Stomach (tissue), 9 donors: ENCODE results near the gene NINJ2. TPM values are rescaled to one million over a fixed set of nuclear protein-coding genes. Genes with fewer than 3 reads are reported as not detected.
"Not testable (repeated sequence)": the region's sequence is repeated elsewhere in the genome, so short reads cannot be mapped to it uniquely, and the experiment has no call there.

Experiments
- DNase-seq, 2 donors: peaks; one replicate each; pipeline versions ENCODE4 v3.0.0 to v3.0.0-alpha.2; 2013 to 2019
- H3K27ac ChIP-seq, 5 donors: fragments of 200-600 bp in 4 of 5; sonication (generic) in 4 of 5; one replicate each; pipeline ENCODE4 v1.5.1; 2013 to 2019; ENCODE audit warnings: mild to moderate bottlenecking in 1 of 5, moderate library complexity in 1 of 5
- H3K27me3 ChIP-seq, 3 donors: fragments of 200-600 bp; sonication (generic); one replicate each; pipeline ENCODE4 v1.5.1; 2017 to 2019; ENCODE audit warnings: mixed run types in 1 of 3
- H3K36me3 ChIP-seq, 4 donors: fragments of 200-600 bp; sonication (generic); 1 replicate in 3 of 4; 2 replicates in 1 of 4; pipeline ENCODE4 v1.5.1; 2016 to 2019
- H3K4me1 ChIP-seq, 4 donors: fragments of 200-600 bp; sonication (generic); one replicate each; pipeline ENCODE4 v1.5.1; 2016 to 2019
- H3K4me3 ChIP-seq, 4 donors: fragments of 200-600 bp; sonication (generic) in 3 of 4; one replicate each; pipeline ENCODE4 v1.5.1; 2016 to 2019; ENCODE audit warnings: mild to moderate bottlenecking in 1 of 4
- H3K9me3 ChIP-seq, 4 donors: fragments of 200-600 bp; sonication (generic); one replicate each; pipeline ENCODE4 v1.5.1; 2016 to 2019
- EP300 ChIP-seq: sonication (generic); formaldehyde crosslinking; IDR thresholded peaks from one replicate; pipeline ENCODE4 v1.6.1; 2017; ENCODE audit warnings: antibody characterized with exemption
- POLR2A ChIP-seq, 4 donors: fragments of 450-650 bp; IDR thresholded peaks; one replicate each; pipeline ENCODE4 v1.6.1; 2016; ENCODE audit warnings: antibody characterized with exemption in 4 of 4, control low read depth in 2 of 4, mild to moderate bottlenecking in 1 of 4, moderate library complexity in 1 of 4
- POLR2AphosphoS5 ChIP-seq, 3 donors: sonication (generic); formaldehyde crosslinking; IDR thresholded peaks; one replicate each; pipeline ENCODE4 v1.6.1; 2016; ENCODE audit warnings: antibody characterized with exemption in 3 of 3
- WGBS, 5 donors: extraction: QIAGEN DNeasy Blood & Tissue Kit in 3 of 5; methylation state at CpG; one replicate each; pipeline versions ENCODE4 v1.1.5 to v1.1.7; 2013 to 2018; 5-methylcytosine and 5-hydroxymethylcytosine counted together
- intact Hi-C: fragments of 100-400 bp; cut with DNase I; formaldehyde crosslinking; loops from one replicate; pipeline ENCODE4 v1.15.1; 2023; ENCODE audit warnings: low total_unique reads
- polyA plus RNA-seq, 3 donors: library from polyadenylated mRNA; stranded (reverse); fragments of 200-250 nt; gene quantifications; one replicate each; pipeline ENCODE4 v1.2.3, GENCODE V29; 2013
- total RNA-seq, 5 donors: library from RNA; depleted of rRNA; stranded (reverse); fragments of >200 nt; gene quantifications; one replicate each; pipeline versions ENCODE4 v1.1.0 to v1.2.3, GENCODE V29; 2014 to 2016
- TF ChIP-seq, protein P1 (sequence below), 7 experiments: fragments of 450-650 bp in 4 of 7; fragments of 200-600 bp in 3 of 7; sonication (generic) in 3 of 7; IDR thresholded peaks; one replicate each; pipeline ENCODE4 v1.5.1; 2016 to 2019; ENCODE audit warnings: antibody characterized with exemption in 7 of 7, control low read depth in 2 of 7, mild to moderate bottlenecking in 1 of 7
- donor health status: healthy with polysubstance abuse.
- donor health status: Bipolar disorder and iron deficiency.
- donor health status: healthy.

The NINJ2 gene
- total and polyA plus RNA-seq, 8 donors, result 2.0 to 26.2 (median 5.0) TPM; not detected in 3

DNA sequence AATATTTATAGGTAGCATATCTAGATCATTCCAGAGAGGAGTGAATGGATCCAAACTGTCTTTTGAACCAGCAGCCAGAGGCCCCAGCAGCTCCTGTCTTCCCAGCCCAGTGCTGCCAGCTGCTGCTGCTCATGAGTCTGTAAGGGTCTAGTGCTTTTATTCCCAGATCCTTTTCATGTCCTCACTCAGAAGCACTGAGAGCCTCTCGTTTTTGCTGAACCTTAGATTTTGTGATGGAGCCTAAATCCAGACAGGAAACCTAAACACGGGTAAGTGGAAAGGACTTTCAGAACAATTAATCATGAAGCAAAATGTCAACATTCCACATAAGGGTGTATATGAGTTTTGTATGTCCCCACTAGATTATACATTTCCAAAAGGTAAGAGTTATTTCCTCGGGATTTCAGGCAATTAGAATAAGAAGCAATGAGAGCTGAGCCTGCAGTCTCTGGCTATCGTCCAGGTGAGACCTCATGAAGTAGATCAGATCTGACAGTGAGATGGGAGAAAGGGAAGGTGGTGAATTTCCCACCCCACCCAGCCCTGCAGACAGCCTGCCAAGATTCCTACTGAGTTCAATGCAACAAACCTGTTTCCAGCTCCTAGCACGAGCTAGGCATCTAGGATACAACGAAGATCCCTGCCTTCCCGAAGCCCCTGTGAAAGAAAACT is 84.4 kb downstream of the NINJ2 start:
- no peak overlapping the region for H3K27ac ChIP-seq
- peaks cover 4 to 38% (median 25%) of the 10 kb centered on the region in 4 donors for H3K4me1 ChIP-seq
- intact Hi-C loops, result loop anchor here (10.0 kb wide), 2 partner anchors 56 to 236 kb away; no protein-coding TSS in a partner anchor
- 28 to 49% (median 44%) methylated on average over 7 of the region's 7 CpGs for WGBS, 5 donors
- H3K27me3 ChIP-seq, result no peaks in the 10 kb centered on the region
- DNase-seq, result no peak
- no peaks in the 10 kb centered on the region for H3K9me3 ChIP-seq
- TF ChIP-seq POLR2A (IDR thresholded peaks at IDR 0.05), result no peak
- TF ChIP-seq, protein P1, sequence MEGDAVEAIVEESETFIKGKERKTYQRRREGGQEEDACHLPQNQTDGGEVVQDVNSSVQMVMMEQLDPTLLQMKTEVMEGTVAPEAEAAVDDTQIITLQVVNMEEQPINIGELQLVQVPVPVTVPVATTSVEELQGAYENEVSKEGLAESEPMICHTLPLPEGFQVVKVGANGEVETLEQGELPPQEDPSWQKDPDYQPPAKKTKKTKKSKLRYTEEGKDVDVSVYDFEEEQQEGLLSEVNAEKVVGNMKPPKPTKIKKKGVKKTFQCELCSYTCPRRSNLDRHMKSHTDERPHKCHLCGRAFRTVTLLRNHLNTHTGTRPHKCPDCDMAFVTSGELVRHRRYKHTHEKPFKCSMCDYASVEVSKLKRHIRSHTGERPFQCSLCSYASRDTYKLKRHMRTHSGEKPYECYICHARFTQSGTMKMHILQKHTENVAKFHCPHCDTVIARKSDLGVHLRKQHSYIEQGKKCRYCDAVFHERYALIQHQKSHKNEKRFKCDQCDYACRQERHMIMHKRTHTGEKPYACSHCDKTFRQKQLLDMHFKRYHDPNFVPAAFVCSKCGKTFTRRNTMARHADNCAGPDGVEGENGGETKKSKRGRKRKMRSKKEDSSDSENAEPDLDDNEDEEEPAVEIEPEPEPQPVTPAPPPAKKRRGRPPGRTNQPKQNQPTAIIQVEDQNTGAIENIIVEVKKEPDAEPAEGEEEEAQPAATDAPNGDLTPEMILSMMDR (IDR thresholded peaks at IDR 0.05), result no peak
- TF ChIP-seq EP300, result no peak
- TF ChIP-seq POLR2AphosphoS5 (IDR thresholded peaks at IDR 0.05), result no peak
- H3K36me3 ChIP-seq, result no peaks in the 10 kb centered on the region
- H3K4me3 ChIP-seq, result no peak overlapping the region

DNA sequence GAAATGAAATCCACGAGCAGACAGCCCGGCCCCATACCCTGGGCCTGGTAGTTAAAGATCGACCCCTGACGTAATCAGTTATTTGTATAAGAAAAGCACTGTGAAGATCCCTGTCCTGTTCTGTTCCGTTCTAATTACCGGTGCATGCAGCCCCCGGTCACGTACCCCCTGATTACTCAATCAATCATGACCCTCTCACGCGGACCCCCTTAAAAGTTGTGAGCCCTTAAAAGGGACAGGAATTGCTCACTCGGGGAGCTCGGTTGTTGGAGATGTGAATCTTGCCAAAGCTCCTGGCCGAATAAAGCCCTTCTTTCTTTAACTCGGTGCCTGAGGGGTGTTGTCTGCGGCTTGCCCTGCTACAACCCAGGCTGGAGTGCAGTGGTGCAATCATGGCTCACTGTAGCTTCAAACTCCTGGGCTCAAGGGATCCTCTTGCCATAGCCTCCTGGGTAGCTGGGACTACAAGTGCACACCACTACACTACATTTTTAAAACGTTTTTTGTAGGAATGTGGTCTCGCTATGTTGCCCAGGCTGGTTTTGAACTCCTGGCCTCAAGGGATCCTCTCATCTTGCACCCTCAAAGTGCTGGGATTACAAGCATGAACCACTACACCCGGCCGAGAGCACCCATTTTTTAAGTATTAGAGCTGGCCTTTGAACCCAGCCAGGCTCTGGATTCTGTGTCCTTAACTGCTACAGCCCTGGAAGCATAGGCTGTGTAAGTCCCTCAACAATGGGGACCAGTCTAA is 85.1 kb downstream of the NINJ2 start:
- 84 to 87% (median 85%) methylated on average over 19 of the region's 19 CpGs for WGBS, 5 donors
- H3K27ac ChIP-seq, result not testable (repeated sequence)

DNA sequence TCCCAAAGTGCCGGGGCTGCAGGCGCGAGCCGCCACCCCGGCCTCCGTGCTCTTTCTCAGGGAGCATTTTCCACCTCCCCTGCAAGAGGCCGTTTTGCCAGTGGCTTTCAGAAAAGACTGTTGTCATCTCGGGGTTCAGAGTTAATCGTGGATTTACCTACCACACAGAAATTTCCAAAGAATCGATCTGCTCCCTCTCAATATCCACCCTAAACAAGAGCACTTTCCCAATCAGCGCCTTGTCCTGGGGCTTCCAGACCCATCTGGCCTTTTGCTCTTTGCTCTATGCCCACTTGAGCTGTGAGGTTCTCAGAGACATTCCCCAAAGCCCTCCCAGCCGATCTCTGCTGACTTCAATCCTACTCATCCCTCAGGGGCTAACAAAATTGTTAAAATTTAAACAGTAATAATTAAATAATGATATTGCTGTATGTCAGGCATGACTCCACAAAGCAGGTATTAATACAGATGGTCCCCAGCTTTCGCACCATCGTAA is 86.6 kb downstream of the NINJ2 start:
- intact Hi-C loops, result loop anchor here (10.0 kb wide), 2 partner anchors 58 to 238 kb away; no protein-coding TSS in a partner anchor
- H3K27ac ChIP-seq, result peak overlapping the region; percentile 9 to 80 (median 61)
- no peaks in the 10 kb centered on the region for H3K27me3 ChIP-seq
- H3K4me3 ChIP-seq, result peak overlapping the region in 2 of 4 donors; percentile 3 to 14
- H3K36me3 ChIP-seq, result no peaks in the 10 kb centered on the region
- DNase-seq, result no peak
- peaks cover 12 to 50% (median 34%) of the 10 kb centered on the region in 4 donors for H3K4me1 ChIP-seq
- no peak for TF ChIP-seq POLR2AphosphoS5 (IDR thresholded peaks at IDR 0.05)
- TF ChIP-seq POLR2A (IDR thresholded peaks at IDR 0.05), result no peak
- no peak for TF ChIP-seq EP300
- TF ChIP-seq, protein P1 (IDR thresholded peaks at IDR 0.05), result no peak
- 91 to 94% (median 91%) methylated on average over 14 of the region's 14 CpGs for WGBS, 5 donors
- H3K9me3 ChIP-seq, result no peaks in the 10 kb centered on the region

More for the DNA sequence above, 85.1 kb downstream of the NINJ2 start:
- H3K36me3 ChIP-seq, H3K9me3 ChIP-seq, H3K4me3 ChIP-seq, DNase-seq, H3K27me3 ChIP-seq: not testable (repeated sequence)
- peaks cover 4 to 40% (median 25%) of the 10 kb centered on the region in 4 donors for H3K4me1 ChIP-seq
- intact Hi-C loops, result loop anchor here (10.0 kb wide), 2 partner anchors 57 to 237 kb away; no protein-coding TSS in a partner anchor

DNA sequence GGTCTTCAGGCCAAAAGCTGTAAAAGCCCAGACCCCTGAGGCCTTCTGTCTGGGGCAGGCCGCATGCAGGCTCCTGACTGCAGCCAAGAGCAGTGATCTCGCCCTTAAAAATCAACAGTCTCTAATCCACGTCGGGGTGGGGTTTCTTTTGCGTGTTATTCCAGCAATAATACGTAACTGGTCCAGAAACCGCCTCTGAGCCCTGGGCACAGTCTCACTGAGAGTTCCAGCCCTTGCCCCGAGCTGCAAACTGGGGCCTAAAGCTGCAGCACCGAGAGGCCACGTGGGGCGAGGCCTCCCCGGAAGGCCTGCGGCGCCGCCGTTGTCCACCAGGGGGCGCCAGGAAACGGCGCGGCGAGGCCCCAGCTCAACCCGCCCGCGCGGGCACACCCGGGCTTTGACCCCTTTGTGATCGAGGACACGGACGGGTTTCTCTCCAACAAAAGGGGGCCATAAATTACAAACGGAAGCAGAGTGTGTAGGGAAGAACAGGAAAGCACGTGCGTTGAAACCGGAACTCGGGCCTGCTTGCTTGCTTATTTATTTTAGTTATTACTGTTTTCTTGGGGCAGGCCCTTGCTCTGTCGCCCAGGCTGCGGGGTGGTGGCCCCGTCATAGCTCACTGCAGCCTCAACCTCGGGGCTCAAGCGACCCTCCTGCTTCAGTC is 87.2 kb downstream of the NINJ2 start:
- TF ChIP-seq POLR2A (IDR thresholded peaks at IDR 0.05) (no peak), POLR2AphosphoS5 (IDR thresholded peaks at IDR 0.05) (peak in 1 of 3 donors; percentile 73), EP300 (no peak)
- TF ChIP-seq, protein P1 (IDR thresholded peaks at IDR 0.05), result peak in 6 of 7 experiments; percentile 56 to 100 (median 98)
- intact Hi-C loops, result loop anchor here (10.0 kb wide), 2 partner anchors 59 to 239 kb away; no protein-coding TSS in a partner anchor
- H3K4me1 ChIP-seq, result peaks cover 18 to 56% (median 39%) of the 10 kb centered on the region in 4 donors
- H3K27ac ChIP-seq, result peak overlapping the region; percentile 9 to 80 (median 61)
- no peaks in the 10 kb centered on the region for H3K36me3 ChIP-seq
- peak; percentile 82 to 91 for DNase-seq
- no peaks in the 10 kb centered on the region for H3K9me3 ChIP-seq
- H3K4me3 ChIP-seq, result peak overlapping the region in 3 of 4 donors; percentile 3 to 14 (median 10)
- 4 to 7% (median 5%) methylated on average over 37 to 39 of the region's 39 CpGs for WGBS, 5 donors
- H3K27me3 ChIP-seq, result no peaks in the 10 kb centered on the region
